ENCODE data around the gene TFCP2L1.
"Not testable (repeated sequence)": the region's sequence is repeated elsewhere in the genome, so short reads cannot be mapped to it uniquely, and the experiment has no call there.

TFCP2L1 gene

DNA sequence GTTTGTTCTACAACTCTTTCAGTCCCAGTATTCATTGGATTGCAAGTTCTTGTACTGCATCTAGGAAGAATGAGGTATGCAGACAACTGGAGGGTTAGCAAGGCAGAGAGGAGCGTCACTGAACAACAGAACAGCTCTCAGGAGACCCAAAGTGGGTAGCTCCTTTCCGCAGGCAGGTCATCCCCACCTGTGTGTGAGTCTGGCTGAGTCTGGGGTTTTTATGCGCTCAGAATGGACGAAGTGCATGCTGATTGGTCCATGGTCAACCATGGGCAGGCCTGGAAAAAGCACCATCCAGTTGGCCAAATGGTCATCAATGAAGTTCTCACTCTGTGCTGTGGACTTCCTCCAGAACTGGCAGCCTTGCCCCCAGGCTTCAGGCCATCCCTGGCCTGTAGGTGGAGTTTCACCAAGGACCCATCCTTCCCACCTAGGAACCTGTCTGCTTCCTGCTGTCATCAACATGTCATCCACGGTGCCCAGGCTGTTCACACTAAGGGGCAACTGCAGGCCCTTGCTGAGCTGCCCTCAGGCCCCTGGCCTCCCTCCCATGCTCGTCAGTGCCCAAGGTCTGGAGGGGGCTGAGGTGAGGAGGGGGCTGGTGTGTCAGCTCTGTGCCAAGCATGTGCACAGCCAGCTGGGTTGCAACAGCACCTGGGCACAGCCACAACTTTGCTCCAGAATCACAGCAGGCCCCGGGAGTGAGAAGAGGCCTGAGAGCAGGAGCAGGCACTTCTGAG lies 11.1 kb upstream of the TFCP2L1 start:
- DNase-seq, result no peak

- DNase-seq, result no peak
Observed at GRCh38 chr2:121294881-121295840, 10.2 kb upstream of the TFCP2L1 start.

GRCh38 chr2:121293450-121294325 lies 8.7 kb upstream of the TFCP2L1 start:
- DNase-seq, result no peak

GRCh38 chr2:121291251-121291580 lies 6.2 kb upstream of the TFCP2L1 start:
- no peak for DNase-seq

DNA sequence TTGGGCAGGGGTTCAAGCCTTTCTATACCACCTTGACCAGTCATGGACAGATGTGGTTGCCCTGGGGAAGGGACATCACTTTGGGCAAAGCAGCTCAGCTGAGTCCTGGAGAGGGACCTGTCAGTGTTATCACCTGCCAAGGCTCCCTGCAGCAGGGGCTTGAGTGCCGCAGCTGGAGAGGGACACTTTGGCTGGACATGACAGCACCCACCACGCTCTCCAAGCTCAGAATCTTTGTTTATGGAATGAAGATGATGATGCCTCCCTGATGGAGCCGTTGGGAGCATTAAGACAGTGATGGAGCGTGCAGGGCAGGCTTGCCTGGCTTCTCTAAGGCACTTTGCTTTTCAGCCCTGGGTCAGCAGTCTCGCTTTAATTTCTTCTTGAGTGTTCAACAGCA lies 4.3 kb upstream of the TFCP2L1 start:
- DNase-seq, result no peak

DNA sequence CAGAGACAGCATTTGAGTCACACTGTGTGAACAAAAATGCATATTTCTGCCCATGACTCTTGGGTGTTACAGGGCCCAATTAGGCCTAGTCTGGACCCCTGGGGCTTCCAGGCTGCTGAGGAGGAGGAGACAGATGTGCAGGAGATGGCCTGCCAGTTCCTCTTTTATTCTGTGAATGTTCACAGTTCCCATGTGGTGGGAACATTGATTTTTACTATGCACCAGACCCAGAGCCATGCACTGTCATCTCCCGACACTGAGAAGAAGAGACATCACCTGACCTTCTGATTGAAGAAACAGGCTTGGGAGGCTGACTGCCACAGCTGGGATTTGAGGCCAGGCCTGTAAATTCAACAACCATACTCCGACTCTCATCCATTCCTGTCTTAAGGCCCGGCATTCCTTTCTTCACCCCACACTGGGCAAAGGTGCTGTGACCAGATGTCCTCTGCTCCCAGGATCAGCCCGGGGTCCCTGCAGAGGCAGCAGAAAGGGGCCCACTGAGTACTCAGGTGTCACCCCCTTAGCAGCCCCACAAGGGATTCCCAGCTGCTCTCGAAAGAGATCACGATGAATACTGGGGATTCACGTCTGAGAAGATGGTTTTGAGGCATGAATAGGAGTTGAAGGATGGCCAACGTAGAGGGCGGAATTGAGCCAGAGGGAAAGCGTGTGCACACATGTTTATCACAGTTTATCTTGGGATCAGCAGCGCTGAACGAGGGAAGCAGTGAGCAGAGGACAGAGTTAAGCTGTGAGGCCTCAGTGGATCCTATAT lies 3.6 kb upstream of the TFCP2L1 start:
- DNase-seq, result no peak

- no peak for DNase-seq
Observed at GRCh38 chr2:121287956-121288355, 3.0 kb upstream of the TFCP2L1 start.

DNA sequence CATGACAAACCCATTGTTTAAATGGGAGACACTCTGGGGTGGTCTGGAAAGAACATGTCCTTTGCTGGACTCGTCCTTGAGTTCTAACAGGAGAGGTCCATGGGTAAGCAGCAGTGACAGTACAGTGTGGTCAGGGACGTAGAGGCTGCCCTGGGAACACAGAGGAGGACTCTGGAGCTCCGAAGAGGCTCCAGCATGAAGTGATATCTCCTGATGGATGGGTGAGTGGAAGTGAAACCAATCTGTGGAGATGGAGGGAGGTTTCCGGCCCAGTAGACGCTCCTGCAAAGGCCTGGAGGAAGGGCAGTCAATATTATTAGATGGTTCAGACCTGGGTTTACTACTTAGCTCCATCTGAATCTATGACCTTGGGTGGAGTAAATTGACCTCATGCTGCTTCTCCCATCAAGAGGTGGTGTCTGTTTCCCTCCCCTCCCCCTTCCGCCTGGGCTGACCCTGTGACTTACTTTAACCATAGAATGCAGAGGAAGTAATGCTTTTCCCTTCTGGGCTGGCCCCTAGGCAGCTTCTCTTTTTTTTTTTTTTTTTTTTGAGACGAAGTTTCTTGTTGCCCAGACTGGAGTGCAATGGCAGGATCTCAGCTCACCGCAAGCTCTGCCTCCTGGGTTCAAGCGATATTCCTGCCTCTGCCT lies 2.3 kb upstream of the TFCP2L1 start:
- no peak for DNase-seq

DNA sequence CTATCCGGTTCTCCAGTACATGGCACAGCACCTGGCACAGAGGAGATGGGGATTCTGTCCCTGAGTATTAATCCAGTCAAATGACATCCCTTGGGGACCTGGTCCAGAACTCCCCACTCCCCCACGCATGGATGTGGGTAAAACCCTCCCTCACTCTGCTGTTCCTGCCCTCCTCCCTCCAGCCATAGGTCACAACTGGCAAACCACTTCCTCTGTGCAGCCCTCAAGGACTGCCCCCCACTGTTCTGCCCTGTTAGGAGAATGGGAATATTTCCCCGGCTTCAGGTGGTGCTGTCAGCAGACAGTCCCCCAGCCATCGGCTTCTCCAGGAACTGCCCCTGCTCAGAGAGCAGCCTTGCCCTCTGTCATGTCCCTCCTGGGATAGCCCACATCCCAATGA lies 1.5 kb upstream of the TFCP2L1 start:
- no peak for DNase-seq

DNA sequence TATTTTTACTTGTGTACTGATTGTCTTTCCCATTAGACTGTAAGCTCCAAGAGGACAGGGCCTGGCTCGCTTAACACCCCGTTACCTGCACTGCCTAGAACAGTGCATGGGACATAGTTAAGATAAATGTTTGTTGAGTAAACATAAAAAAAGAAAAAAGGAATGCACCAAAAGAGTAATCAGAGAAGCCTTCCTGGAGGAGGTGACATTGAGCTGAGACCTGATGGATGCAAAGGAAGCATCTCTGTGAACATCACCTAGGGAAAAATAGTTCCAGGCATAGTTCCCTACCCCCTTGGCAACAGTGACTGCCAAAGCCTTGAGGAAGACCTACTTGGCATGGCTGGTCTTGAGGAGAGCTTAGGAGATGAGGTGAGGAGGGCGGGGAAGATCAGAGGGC lies 924 bp upstream of the TFCP2L1 start:
- DNase-seq, result no peak

- no peak for DNase-seq
Observed at GRCh38 chr2:121283670-121284462, 1.1 kb downstream of the TFCP2L1 start.

GRCh38 chr2:121282800-121283385 lies 2.1 kb downstream of the TFCP2L1 start:
- no peak for DNase-seq

- DNase-seq, result no peak
Observed at GRCh38 chr2:121281694-121282093, 3.3 kb downstream of the TFCP2L1 start.

DNA sequence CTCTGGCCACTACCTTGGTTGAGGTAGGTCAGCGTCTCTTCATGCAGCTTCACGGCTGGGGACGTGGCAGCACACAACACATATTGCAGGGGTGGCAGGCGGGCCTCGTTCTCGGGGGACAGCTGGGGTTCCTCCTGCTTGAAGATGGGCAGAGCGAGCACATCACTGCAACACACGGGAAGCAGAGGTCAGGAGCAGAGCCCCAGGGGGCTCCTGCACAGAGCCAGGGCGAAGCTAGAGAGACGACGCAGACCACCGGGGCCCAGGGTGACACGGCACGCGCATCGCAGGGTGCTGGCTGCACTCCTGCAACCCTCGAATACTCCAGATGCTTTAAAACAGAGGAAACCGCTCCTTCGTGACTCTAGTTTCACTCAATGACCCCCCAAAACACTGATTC lies 3.9 kb downstream of the TFCP2L1 start:
- DNase-seq, result no peak

- DNase-seq, result no peak
Observed at GRCh38 chr2:121279476-121280220, 5.4 kb downstream of the TFCP2L1 start.

DNA sequence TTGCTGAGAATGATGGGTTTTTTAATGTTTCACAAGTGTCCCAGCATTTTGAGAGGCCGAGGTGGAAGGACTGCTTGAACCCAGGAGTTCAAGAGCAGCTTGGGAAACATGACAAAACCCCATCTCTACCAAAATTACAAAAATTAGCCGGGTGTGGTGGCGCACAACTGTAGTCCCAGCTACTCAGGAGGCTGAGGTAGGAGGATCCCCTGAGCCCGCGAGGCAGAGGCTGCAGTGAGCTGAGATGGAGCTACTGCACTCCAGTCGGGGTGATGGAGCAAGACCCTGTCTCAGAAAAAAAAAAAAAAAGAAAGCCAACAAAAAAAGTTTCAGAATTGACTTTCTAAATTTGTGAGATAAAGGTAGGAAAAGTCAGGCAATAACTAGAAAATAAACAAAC lies 8.7 kb downstream of the TFCP2L1 start:
- no peak for DNase-seq

DNA sequence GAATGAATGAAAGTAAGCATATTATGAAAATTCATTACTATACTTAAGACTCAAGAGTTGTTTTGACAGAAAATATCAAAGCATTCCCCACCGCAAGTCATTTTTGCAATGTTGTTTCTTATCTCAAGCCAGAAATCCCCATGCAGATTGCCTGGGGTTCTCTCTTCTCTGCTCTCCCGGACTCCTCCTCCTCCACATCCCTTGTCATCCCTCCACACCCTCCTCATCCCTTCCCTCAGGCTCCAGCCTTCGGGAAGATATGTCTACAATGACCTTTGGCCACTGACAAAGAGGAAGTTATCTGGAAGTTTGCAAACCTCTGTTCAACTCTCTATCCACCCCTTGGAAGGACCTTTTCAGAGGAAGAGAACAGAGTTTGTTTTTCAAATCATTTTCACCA lies 11.9 kb downstream of the TFCP2L1 start:
- DNase-seq, result no peak

DNA sequence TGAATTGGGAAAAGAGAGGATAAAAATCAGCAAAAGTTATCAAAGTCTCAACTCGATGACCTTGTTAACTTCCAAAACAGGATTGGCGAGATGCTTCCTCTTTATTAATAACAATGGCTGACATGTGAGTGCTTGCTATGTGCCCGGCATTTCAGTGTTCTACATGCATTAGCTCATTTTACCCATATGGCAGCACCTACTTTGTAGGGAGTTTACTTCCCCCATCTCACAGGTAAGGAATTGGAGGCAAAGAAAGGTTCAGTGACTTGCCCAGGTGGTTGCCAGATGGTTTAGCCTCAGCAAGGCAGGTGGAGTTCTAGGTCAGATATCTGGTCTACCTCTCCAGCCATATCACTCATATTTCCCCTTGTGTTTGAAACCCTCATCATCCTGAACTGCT lies 12.4 kb downstream of the TFCP2L1 start:
- DNase-seq, result no peak

DNA sequence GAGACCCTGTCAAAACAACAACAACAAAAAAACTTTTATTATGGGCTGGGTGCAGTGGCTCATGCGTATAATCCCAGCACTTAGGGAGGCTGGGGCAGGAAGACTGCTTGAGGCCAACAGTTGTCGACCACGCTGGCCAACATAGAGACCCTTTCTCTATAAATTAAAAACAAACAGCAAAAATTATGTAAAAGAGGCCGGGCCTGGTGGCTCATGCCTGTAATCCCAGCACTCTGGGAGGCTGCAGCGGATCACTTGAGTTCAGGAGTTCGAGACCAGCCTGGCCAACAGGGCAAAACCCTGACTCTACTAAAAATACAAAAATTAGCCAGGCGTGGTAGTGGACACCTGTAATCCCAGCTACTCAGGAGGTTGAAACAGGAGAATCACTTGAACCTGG lies 15.6 kb downstream of the TFCP2L1 start:
- DNase-seq, result not testable (repeated sequence)

DNA sequence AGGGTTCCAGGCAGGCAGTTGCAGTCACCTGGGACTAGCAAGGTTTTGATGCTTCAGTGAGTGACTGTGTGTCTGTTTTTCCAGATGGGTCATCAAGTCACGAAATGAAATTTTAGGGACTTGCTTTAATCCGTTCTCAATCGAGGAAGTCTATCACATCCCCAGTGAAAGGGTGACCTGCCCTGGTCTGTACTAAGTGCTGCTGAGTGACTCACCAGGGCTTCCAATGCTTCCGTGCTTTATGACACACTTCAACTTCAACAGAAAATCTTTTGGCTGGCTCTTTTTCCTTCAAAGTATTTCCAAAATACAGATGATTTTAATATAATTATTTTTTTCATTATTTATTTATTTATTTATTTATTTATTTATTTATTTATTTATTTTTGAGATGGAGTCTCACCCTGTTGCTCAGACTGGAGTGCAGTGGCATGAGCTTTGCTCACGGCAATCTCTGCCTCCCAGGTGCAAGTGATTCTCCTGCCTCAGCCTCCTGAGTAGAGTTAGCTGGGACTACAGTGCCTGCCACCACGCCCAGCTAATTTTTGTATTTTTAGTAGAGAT lies 18.4 kb downstream of the TFCP2L1 start:
- DNase-seq, result no peak
